Activated CD8-positive, alpha-beta T cell treated with anti-CD3 and anti-CD28 coated beads, Interleukin-2, amount 10 ng/mL, durations not matched to agents 7 days and 5 days (primary cell): Measurements from ENCODE around the gene MICALL1. TPM values are rescaled to one million over a fixed set of nuclear protein-coding genes. Genes with fewer than 3 reads are reported as not detected.
"Not testable (repeated sequence)": the region's sequence is repeated elsewhere in the genome, so short reads cannot be mapped to it uniquely, and the experiment has no call there.

Source experiments
- ATAC-seq: fragments of 150-1000 bp; cut with Tn5 transposase; one replicate; pipeline ENCODE4 v1.10.0; 2021; ENCODE audit warnings: moderate library complexity
- CTCF ChIA-PET: fragments of 350-600 bp; sonication (Branson Sonifier 250); formaldehyde crosslinking; loops from one replicate; lab custom pipeline; 2021; ENCODE audit warnings: antibody characterized with exemption; lab: Charles Lee
- POLR2A ChIA-PET: fragments of 350-600 bp; sonication (Branson Sonifier 250); formaldehyde crosslinking; loops from one replicate; lab custom pipeline; 2021; ENCODE audit warnings: antibody characterized with exemption; lab: Charles Lee
- DNase-seq: peaks from one replicate; pipeline ENCODE4 v3.0.0-alpha.2; 2020
- H3K27ac Mint-ChIP-seq: one replicate; pipeline ENCODE4 v1.8.0; 2021; ENCODE audit warnings: mild to moderate bottlenecking, mixed read lengths
- H3K27me3 Mint-ChIP-seq: one replicate; pipeline ENCODE4 v1.8.0; 2021; ENCODE audit warnings: low read depth, mixed read lengths
- H3K36me3 Mint-ChIP-seq: one replicate; pipeline ENCODE4 v1.8.0; 2021; ENCODE audit warnings: low read depth, mixed read lengths
- H3K4me1 Mint-ChIP-seq: one replicate; pipeline ENCODE4 v1.8.0; 2021; ENCODE audit warnings: low read depth, mixed read lengths
- H3K4me3 Mint-ChIP-seq: one replicate; pipeline ENCODE4 v1.8.0; 2021; ENCODE audit warnings: mild to moderate bottlenecking, mixed read lengths
- H3K9me3 Mint-ChIP-seq: one replicate; pipeline ENCODE4 v1.8.0; 2022; ENCODE audit warnings: mixed read lengths; ENCODE audit not compliant: insufficient read depth
- total RNA-seq, 2 experiments: library from RNA; stranded (reverse); gene quantifications; one replicate each; pipeline ENCODE4 v1.2.3, GENCODE V29; 2021

Gene MICALL1
- total RNA-seq, 2 experiments from 2014 or later, result 21.3 to 24.5 TPM

- peaks cover 4% of the 10 kb centered on the region for H3K4me1 Mint-ChIP-seq
- H3K9me3 Mint-ChIP-seq, result no peaks in the 10 kb centered on the region
- no peaks in the 10 kb centered on the region for H3K27me3 Mint-ChIP-seq
- DNase-seq (no peak), ATAC-seq (no peak)
- peaks cover 32% of the 10 kb centered on the region for H3K36me3 Mint-ChIP-seq
- POLR2A ChIA-PET, result no interaction called here
- CTCF ChIA-PET, result interaction anchor here (1.3 kb wide), 1 partner anchor 149 kb away, joined by 4 read pairs; no protein-coding TSS in a partner anchor
- no peak overlapping the region for H3K27ac Mint-ChIP-seq
- no peak overlapping the region for H3K4me3 Mint-ChIP-seq
Measured at GRCh38 chr22:37967147-37967546, 61.0 kb downstream of the MICALL1 start.

- H3K9me3 Mint-ChIP-seq, result no peaks in the 10 kb centered on the region
- no peak for DNase-seq
- peaks cover 4% of the 10 kb centered on the region for H3K4me1 Mint-ChIP-seq
- no peak overlapping the region for H3K4me3 Mint-ChIP-seq
- no peak overlapping the region for H3K27ac Mint-ChIP-seq
- peaks cover 29% of the 10 kb centered on the region for H3K36me3 Mint-ChIP-seq
- CTCF ChIA-PET, result interaction anchor here (1.3 kb wide), 1 partner anchor 149 kb away, joined by 4 read pairs; no protein-coding TSS in a partner anchor
- POLR2A ChIA-PET, result no interaction called here
- ATAC-seq, result no peak
- H3K27me3 Mint-ChIP-seq, result no peaks in the 10 kb centered on the region
Measured at GRCh38 chr22:37967637-37968451, 61.7 kb downstream of the MICALL1 start.

- DNase-seq (no peak), ATAC-seq (no peak)
- Mint-ChIP-seq H3K27ac (no peak overlapping the region), H3K36me3 (peaks cover 29% of the 10 kb centered on the region), H3K27me3 (no peaks in the 10 kb centered on the region), H3K4me3 (no peak overlapping the region), H3K4me1 (peaks cover 4% of the 10 kb centered on the region), H3K9me3 (no peaks in the 10 kb centered on the region)
- ChIA-PET POLR2A (interaction anchor here (0.6 kb wide), 1 partner anchor 125 kb away, joined by 3 read pairs; no protein-coding TSS in a partner anchor), CTCF (no interaction called here)
Measured at GRCh38 chr22:37968452-37969251, 62.6 kb downstream of the MICALL1 start.

GRCh38 chr22:37970864-37971263 is 64.8 kb downstream of the MICALL1 start:
- POLR2A ChIA-PET, result no interaction called here
- DNase-seq (no peak), ATAC-seq (no peak)
- no peak overlapping the region for H3K27ac Mint-ChIP-seq
- H3K36me3 Mint-ChIP-seq, result peaks cover 23% of the 10 kb centered on the region
- H3K4me3 Mint-ChIP-seq, result no peak overlapping the region
- CTCF ChIA-PET, result interaction anchor here (0.8 kb wide), 1 partner anchor 81 kb away, joined by 3 read pairs; no protein-coding TSS in a partner anchor
- no peaks in the 10 kb centered on the region for H3K27me3 Mint-ChIP-seq
- H3K9me3 Mint-ChIP-seq, result no peaks in the 10 kb centered on the region
- H3K4me1 Mint-ChIP-seq, result peaks cover 3% of the 10 kb centered on the region

- no peak for DNase-seq
- Mint-ChIP-seq H3K36me3 (peaks cover 20% of the 10 kb centered on the region), H3K27ac (peak overlapping the region; percentile 19), H3K27me3 (no peaks in the 10 kb centered on the region), H3K4me3 (no peak overlapping the region), H3K4me1 (no peaks in the 10 kb centered on the region), H3K9me3 (no peaks in the 10 kb centered on the region)
- ATAC-seq, result no peak
- POLR2A ChIA-PET, result no interaction called here
- CTCF ChIA-PET, result interaction anchor here (0.8 kb wide), 1 partner anchor 80 kb away, joined by 3 read pairs; no protein-coding TSS in a partner anchor
Measured at GRCh38 chr22:37971475-37972434, 65.7 kb downstream of the MICALL1 start.

GRCh38 chr22:37972527-37972926 is 66.4 kb downstream of the MICALL1 start:
- ChIA-PET CTCF (no interaction called here), POLR2A (no interaction called here)
- H3K9me3 Mint-ChIP-seq, result no peaks in the 10 kb centered on the region
- H3K27ac Mint-ChIP-seq, result no peak overlapping the region
- H3K4me1 Mint-ChIP-seq, result no peaks in the 10 kb centered on the region
- DNase-seq, result no peak
- no peak overlapping the region for H3K4me3 Mint-ChIP-seq
- no peaks in the 10 kb centered on the region for H3K27me3 Mint-ChIP-seq
- no peak for ATAC-seq
- H3K36me3 Mint-ChIP-seq, result peaks cover 16% of the 10 kb centered on the region

- ATAC-seq (no peak), DNase-seq (no peak)
- Mint-ChIP-seq H3K27ac (no peak overlapping the region), H3K4me1 (no peaks in the 10 kb centered on the region), H3K27me3 (no peaks in the 10 kb centered on the region), H3K36me3 (peaks cover 8% of the 10 kb centered on the region), H3K9me3 (no peaks in the 10 kb centered on the region), H3K4me3 (no peak overlapping the region)
- ChIA-PET POLR2A (no interaction called here), CTCF (no interaction called here)
Measured at GRCh38 chr22:37973271-37974170, 67.4 kb downstream of the MICALL1 start.

- Mint-ChIP-seq H3K27ac (peak overlapping the region; percentile 11), H3K4me3 (no peak overlapping the region), H3K9me3 (no peaks in the 10 kb centered on the region), H3K4me1 (no peaks in the 10 kb centered on the region), H3K36me3 (no peaks in the 10 kb centered on the region), H3K27me3 (no peaks in the 10 kb centered on the region)
- ATAC-seq (no peak), DNase-seq (no peak)
- ChIA-PET POLR2A (no interaction called here), CTCF (no interaction called here)
Measured at GRCh38 chr22:37975153-37975552, 69.1 kb downstream of the MICALL1 start.

GRCh38 chr22:37976022-37976421 is 69.9 kb downstream of the MICALL1 start:
- CTCF ChIA-PET, H3K4me1 Mint-ChIP-seq, POLR2A ChIA-PET, H3K4me3 Mint-ChIP-seq, H3K27me3 Mint-ChIP-seq, H3K27ac Mint-ChIP-seq, ATAC-seq, H3K36me3 Mint-ChIP-seq, DNase-seq, H3K9me3 Mint-ChIP-seq: not testable (repeated sequence)

GRCh38 chr22:37976547-37976946 is 70.5 kb downstream of the MICALL1 start:
- DNase-seq (no peak), ATAC-seq (no peak)
- POLR2A ChIA-PET, result no interaction called here
- Mint-ChIP-seq H3K27ac (no peak overlapping the region), H3K9me3 (no peaks in the 10 kb centered on the region), H3K36me3 (no peaks in the 10 kb centered on the region), H3K4me1 (no peaks in the 10 kb centered on the region), H3K27me3 (no peaks in the 10 kb centered on the region), H3K4me3 (no peak overlapping the region)
- CTCF ChIA-PET, result no interaction called here
